Left ventricle myocardium inferior (tissue), 1 donor: ENCODE measurements around the gene MYO3A. TPM values are rescaled to one million over a fixed set of nuclear protein-coding genes. Genes with fewer than 3 reads are reported as not detected.

Experiments
- DNase-seq: peaks from one replicate; pipeline ENCODE4 v3.0.0-alpha.2; 2020
- H3K27ac ChIP-seq: fragments of 200-600 bp; replicated peaks from 2 replicates; pipeline ENCODE4 v1.8.0; 2021
- H3K27me3 ChIP-seq: fragments of 200-600 bp; 2 replicates; pipeline ENCODE4 v1.8.0; 2021; ENCODE audit warnings: low read depth
- H3K36me3 ChIP-seq: fragments of 200-600 bp; 2 replicates; pipeline ENCODE4 v1.8.0; 2021
- H3K4me1 ChIP-seq: fragments of 200-600 bp; 2 replicates; pipeline ENCODE4 v1.8.0; 2021
- H3K4me3 ChIP-seq: fragments of 200-600 bp; 2 replicates; pipeline ENCODE4 v1.8.0; 2021; ENCODE audit warnings: mild to moderate bottlenecking, moderate library complexity
- H3K9me3 ChIP-seq: fragments of 200-600 bp; replicated peaks from 2 replicates; pipeline ENCODE4 v1.8.0; 2021
- CTCF ChIP-seq: fragments of 200-600 bp; IDR thresholded peaks from 2 replicates; pipeline ENCODE4 v1.8.0; 2021; ENCODE audit warnings: antibody characterized with exemption, mild to moderate bottlenecking, borderline replicate concordance
- intact Hi-C: fragments of 100-400 bp; cut with micrococcal nuclease; formaldehyde crosslinking; loops from one replicate; pipeline ENCODE4 v1.11.0; 2022
- total RNA-seq: library from RNA; stranded (reverse); fragmentation: NEBNext Ultra II Directional; extraction: Animal tissue kit (Norgen Biotek cat#: 25700); gene quantifications from one replicate; pipeline ENCODE4 v1.2.1, GENCODE V29; 2021
- donor health status: DM: no; HTN: yes; CAD: no; lungs with severe emphysema.

The MYO3A gene
- total RNA-seq, 1 donor from 2014 or later = not detected

DNA sequence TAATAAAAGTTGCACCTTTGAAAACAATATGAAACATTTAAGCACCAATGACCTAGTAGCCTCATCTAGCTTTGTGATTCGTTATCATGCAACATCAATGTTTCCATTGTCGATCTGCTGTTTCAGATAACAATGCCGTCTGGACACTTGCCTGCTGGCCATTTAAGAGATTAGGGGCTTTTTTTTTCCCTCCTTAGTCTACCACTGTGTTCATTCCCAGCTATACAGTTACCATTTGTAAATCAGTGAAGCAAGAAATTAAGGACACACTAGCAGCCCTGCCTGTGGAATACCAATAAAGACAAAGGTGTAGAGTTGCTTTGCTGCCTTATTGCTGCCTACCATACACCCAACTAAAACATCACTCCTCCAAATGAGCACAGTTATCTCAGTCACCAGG is 37.6 kb upstream of the MYO3A start:
- intact Hi-C loops = no loop called here
- no peak overlapping the region for H3K4me3 ChIP-seq
- H3K36me3 ChIP-seq = no peaks in the 10 kb centered on the region
- no peak overlapping the region for H3K27ac ChIP-seq
- H3K4me1 ChIP-seq = no peaks in the 10 kb centered on the region
- H3K9me3 ChIP-seq = peaks cover 13% of the 10 kb centered on the region
- no peak for DNase-seq
- TF ChIP-seq CTCF = no peak
- peaks cover 12% of the 10 kb centered on the region for H3K27me3 ChIP-seq

GRCh38 chr10:25899304-25899703 is 34.7 kb upstream of the MYO3A start:
- DNase-seq = no peak
- no peak overlapping the region for H3K4me3 ChIP-seq
- intact Hi-C loops = no loop called here
- no peaks in the 10 kb centered on the region for H3K4me1 ChIP-seq
- no peaks in the 10 kb centered on the region for H3K9me3 ChIP-seq
- no peaks in the 10 kb centered on the region for H3K36me3 ChIP-seq
- peaks cover 10% of the 10 kb centered on the region for H3K27me3 ChIP-seq
- no peak overlapping the region for H3K27ac ChIP-seq
- no peak for TF ChIP-seq CTCF

- no peaks in the 10 kb centered on the region for H3K9me3 ChIP-seq
- DNase-seq = no peak
- H3K36me3 ChIP-seq = no peaks in the 10 kb centered on the region
- H3K27me3 ChIP-seq = peaks cover 5% of the 10 kb centered on the region
- intact Hi-C loops = no loop called here
- no peak for TF ChIP-seq CTCF
- H3K4me1 ChIP-seq = no peaks in the 10 kb centered on the region
- no peak overlapping the region for H3K4me3 ChIP-seq
- no peak overlapping the region for H3K27ac ChIP-seq
Measured at GRCh38 chr10:25901199-25901598, 32.8 kb upstream of the MYO3A start.

DNA sequence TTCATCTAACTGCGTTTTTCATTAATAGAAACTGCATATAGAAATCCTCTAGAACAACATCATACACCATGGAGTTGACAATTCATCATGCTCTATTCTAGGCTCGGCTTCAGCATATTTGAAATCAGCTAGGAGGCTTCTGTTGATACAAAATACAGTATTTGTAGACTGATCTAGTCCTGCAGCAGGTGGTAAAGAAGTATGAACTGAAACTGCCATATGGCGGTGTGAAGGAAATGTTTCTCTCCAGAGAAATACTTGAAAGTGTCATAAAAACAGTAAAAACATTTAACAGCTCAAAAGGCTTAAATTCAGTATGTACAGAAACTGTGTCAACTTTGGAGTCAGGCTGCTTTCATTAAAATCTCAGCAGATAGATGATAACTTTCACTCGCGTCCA is 32.0 kb upstream of the MYO3A start:
- peaks cover 5% of the 10 kb centered on the region for H3K27me3 ChIP-seq
- H3K9me3 ChIP-seq = no peaks in the 10 kb centered on the region
- no peak for TF ChIP-seq CTCF
- intact Hi-C loops = no loop called here
- H3K4me3 ChIP-seq = no peak overlapping the region
- H3K4me1 ChIP-seq = no peaks in the 10 kb centered on the region
- H3K36me3 ChIP-seq = no peaks in the 10 kb centered on the region
- no peak overlapping the region for H3K27ac ChIP-seq
- no peak for DNase-seq

DNA sequence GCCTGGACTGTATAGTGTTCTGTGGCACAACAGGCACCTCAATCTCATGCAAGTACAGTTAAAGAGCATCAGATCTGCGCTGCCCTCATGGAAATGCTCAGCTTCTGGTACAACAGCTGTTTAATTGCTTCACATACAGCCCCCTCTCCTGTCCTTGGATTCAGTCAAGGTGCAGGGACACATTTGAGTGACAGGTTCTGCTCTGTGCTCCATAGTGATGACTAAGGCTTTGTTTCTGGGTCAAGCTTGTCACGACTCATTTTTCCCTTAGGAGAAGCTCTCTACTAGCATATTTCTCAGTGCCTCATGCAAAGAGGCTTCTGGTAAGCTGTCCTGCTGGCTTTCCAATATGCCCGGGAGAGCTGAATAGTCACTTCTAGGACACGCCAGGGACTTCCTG is 26.8 kb upstream of the MYO3A start:
- Histone ChIP-seq H3K27me3 (no peaks in the 10 kb centered on the region), H3K36me3 (no peaks in the 10 kb centered on the region), H3K9me3 (no peaks in the 10 kb centered on the region), H3K4me1 (no peaks in the 10 kb centered on the region), H3K4me3 (no peak overlapping the region), H3K27ac (no peak overlapping the region)
- TF ChIP-seq CTCF = no peak
- intact Hi-C loops = no loop called here
- no peak for DNase-seq

DNA sequence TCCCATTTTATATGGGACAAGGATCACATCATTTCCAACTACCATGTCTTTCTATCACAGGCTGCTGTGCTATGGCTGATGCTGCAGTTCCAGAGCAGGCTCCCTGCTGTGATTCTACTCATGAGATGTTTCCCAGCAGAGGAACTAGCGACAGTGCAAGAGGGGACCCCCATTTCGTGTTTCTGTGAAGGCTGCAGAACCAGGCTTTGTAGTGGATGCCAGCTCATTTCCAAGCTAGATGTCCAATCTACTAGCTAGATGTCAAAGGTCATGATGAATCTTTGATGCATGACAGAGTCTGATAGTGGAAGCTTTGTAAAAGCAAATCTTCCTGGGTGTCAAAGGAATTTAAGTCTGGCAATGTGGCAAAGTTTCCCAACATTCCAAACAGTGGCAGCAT is 21.2 kb upstream of the MYO3A start:
- H3K4me1 ChIP-seq = no peaks in the 10 kb centered on the region
- no peak overlapping the region for H3K4me3 ChIP-seq
- no peak overlapping the region for H3K27ac ChIP-seq
- H3K27me3 ChIP-seq = no peaks in the 10 kb centered on the region
- intact Hi-C loops = no loop called here
- TF ChIP-seq CTCF = no peak
- H3K36me3 ChIP-seq = no peaks in the 10 kb centered on the region
- DNase-seq = no peak
- no peaks in the 10 kb centered on the region for H3K9me3 ChIP-seq
